GM21447 (cell line): ENCODE results near the gene ENTREP3.

ENCODE experiments used
- ATAC-seq: cut with Tn5 transposase; IDR thresholded peaks from one replicate; pipeline ENCODE4 v1.9.1; 2021; ENCODE audit not compliant: unreplicated experiment

Gene ENTREP3

GRCh38 chr1:155202731-155203515 is 52.4 kb downstream of the ENTREP3 start:
- ATAC-seq: no peak

- no peak for ATAC-seq
Observed at GRCh38 chr1:155202198-155202597, 53.1 kb downstream of the ENTREP3 start.

GRCh38 chr1:155200920-155201319 is 54.4 kb downstream of the ENTREP3 start:
- no peak for ATAC-seq

GRCh38 chr1:155199792-155200191 is 55.5 kb downstream of the ENTREP3 start:
- ATAC-seq: no peak

DNA sequence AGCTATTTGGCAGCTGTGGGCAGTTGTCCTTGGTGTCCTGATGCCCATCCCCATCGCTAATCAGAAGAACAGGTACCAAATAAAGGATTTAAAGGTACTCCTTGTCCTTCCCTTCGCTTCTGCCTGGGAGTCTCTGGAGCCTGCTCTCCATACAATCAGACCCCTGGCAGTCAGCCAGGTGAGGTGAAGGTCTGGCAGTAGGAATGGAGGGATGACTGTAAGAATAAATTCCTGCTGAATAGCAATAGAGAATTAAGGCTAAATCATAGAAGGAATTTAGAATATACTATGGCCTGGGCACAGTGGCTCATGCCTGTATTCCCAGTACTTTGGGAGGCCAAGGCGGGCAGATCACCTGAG is 56.8 kb downstream of the ENTREP3 start:
- no peak for ATAC-seq

DNA sequence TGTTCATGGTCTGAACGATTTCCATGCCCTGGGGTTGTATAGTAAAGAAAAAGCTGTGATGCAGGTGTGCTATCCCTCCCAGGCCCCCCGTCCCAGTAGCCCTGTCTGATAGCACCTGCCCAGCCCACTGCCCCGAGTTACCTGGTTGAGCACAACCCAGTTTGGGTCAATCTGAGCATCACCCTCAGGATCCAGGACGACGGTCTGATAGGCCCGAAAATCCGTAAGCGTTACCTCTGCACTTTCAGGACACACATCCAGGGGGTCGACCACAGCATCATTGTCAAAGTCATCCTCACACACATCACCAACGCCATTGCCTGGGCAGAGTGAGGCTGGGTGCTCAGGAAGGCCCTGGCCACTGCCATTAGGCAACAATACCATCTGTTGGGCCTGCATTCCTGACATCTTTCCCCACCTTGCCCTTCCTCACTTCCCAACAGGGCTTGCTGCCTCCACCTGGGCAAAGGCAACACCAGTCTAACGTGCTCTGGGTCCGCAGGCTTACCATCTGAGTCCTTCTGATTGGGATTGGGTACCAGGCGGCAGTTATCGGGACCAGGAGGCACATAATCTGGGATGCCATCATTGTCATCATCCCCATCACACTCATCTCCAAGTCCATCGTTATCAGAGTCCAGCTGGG is 57.3 kb downstream of the ENTREP3 start:
- ATAC-seq: no peak
